Caco-2 (cell line): ENCODE results near the gene RPL26. TPM values are rescaled to one million over a fixed set of nuclear protein-coding genes. Genes with fewer than 3 reads are reported as not detected.
"Not testable (repeated sequence)": the region's sequence is repeated elsewhere in the genome, so short reads cannot be mapped to it uniquely, and the experiment has no call there.

Experiments
- BruUV-seq: library from RNA; stranded (reverse); fragments of 400-500 nt; replicated peaks from 2 replicates; lab custom pipeline; 2021; lab: Mats Ljungman, UMichigan
- CTCF ChIA-PET: fragments of 300-600 bp; sonication (Branson Sonifier 250); formaldehyde crosslinking; loops from one replicate; lab custom pipeline; 2022; ENCODE audit warnings: antibody characterized with exemption; lab: Charles Lee
- POLR2A ChIA-PET: fragments of 300-600 bp; sonication (Branson Sonifier 250); formaldehyde crosslinking; loops from one replicate; lab custom pipeline; 2022; ENCODE audit warnings: antibody characterized with exemption; lab: Charles Lee
- DNase-seq, 2 experiments: peaks; one replicate each; pipeline versions ENCODE4 v3.0.0 to v3.0.0-alpha.2; 2020 to 2022
- H3K27me3 ChIP-seq: replicated peaks from 2 replicates; pipeline ENCODE4 v1.6.0; 2011; ENCODE audit warnings: low read length; ENCODE audit not compliant: control insufficient read depth, insufficient read depth
- H3K36me3 ChIP-seq: 2 replicates; pipeline ENCODE4 v1.5.1; 2011; ENCODE audit warnings: low read length; ENCODE audit not compliant: control insufficient read depth, insufficient read depth
- H3K4me1 ChIP-seq: fragments of 250-450 bp; sonication (Bioruptor Pico); 2 replicates; pipeline ENCODE4 v1.5.1; 2020; ENCODE audit warnings: mild to moderate bottlenecking
- H3K4me3 ChIP-seq: 2 replicates; pipeline ENCODE4 v1.5.1; 2011; ENCODE audit warnings: low read depth, mild to moderate bottlenecking, control low read depth, low read length
- H3K9me3 ChIP-seq: fragments of 250-450 bp; sonication (Bioruptor Pico); 2 replicates; pipeline ENCODE4 v1.5.1; 2020; ENCODE audit warnings: mild to moderate bottlenecking, moderate library complexity
- H3K27ac Mint-ChIP-seq: one replicate; pipeline ENCODE4 v1.8.0; 2022; ENCODE audit warnings: mixed read lengths; ENCODE audit not compliant: unreplicated experiment
- H3K27me3 Mint-ChIP-seq: one replicate; pipeline ENCODE4 v1.8.0; 2022; ENCODE audit warnings: mixed read lengths; ENCODE audit not compliant: insufficient read depth, unreplicated experiment
- H3K36me3 Mint-ChIP-seq: one replicate; pipeline ENCODE4 v1.8.0; 2022; ENCODE audit warnings: mild to moderate bottlenecking, mixed read lengths; ENCODE audit not compliant: insufficient read depth, unreplicated experiment
- H3K4me1 Mint-ChIP-seq: one replicate; pipeline ENCODE4 v1.8.0; 2022; ENCODE audit warnings: low read depth, mixed read lengths; ENCODE audit not compliant: unreplicated experiment
- H3K4me3 Mint-ChIP-seq: one replicate; pipeline ENCODE4 v1.8.0; 2022; ENCODE audit warnings: mild to moderate bottlenecking, moderate library complexity, mixed read lengths; ENCODE audit not compliant: unreplicated experiment
- H3K9me3 Mint-ChIP-seq: one replicate; pipeline ENCODE4 v1.8.0; 2022; ENCODE audit warnings: mixed read lengths; ENCODE audit not compliant: unreplicated experiment
- CTCF ChIP-seq, 2 experiments: fragments of 200-600 bp in 1 of 2; IDR thresholded peaks; 1 replicate in 1 of 2; 2 replicates in 1 of 2; pipeline versions ENCODE4 v1.5.1 to v1.8.0; 2011 to 2022; ENCODE audit warnings: antibody characterized with exemption in 1 of 2, control low read depth in 1 of 2, inconsistent platforms in 1 of 2, low read depth in 1 of 2, low read length in 1 of 2, mild to moderate bottlenecking in 1 of 2, moderate library complexity in 1 of 2; ENCODE audit not compliant: insufficient read depth in 1 of 2, severe bottlenecking in 1 of 2, unreplicated experiment in 1 of 2
- intact Hi-C: fragments of 100-400 bp; cut with micrococcal nuclease; formaldehyde crosslinking; loops from one replicate; pipeline ENCODE4 v1.10.0; 2022; ENCODE audit not compliant: unreplicated experiment
- total RNA-seq: library from RNA; stranded (reverse); gene quantifications from 2 replicates; pipeline ENCODE4 v1.2.3, GENCODE V29; 2022

The RPL26 gene
- total RNA-seq, 1 experiment from 2014 or later, result 999 TPM

- Mint-ChIP-seq H3K4me3 (no peak overlapping the region), H3K9me3 (no peaks in the 10 kb centered on the region), H3K27ac (no peak overlapping the region), H3K36me3 (peaks cover 78% of the 10 kb centered on the region), H3K4me1 (no peaks in the 10 kb centered on the region), H3K27me3 (no peaks in the 10 kb centered on the region)
- no peaks in the 10 kb centered on the region; the same call in 1 of the 2 replicates for H3K36me3 ChIP-seq
- ChIA-PET POLR2A (no interaction called here), CTCF (no interaction called here)
- H3K4me3 ChIP-seq, result no peak overlapping the region
- intact Hi-C loops, result no loop called here
- no peak for TF ChIP-seq CTCF (IDR thresholded peaks at IDR 0.05; ENCODE audit: insufficient read depth in 1 of 2, low read depth in 1 of 2, low read length in 1 of 2, severe bottlenecking in 1 of 2, unreplicated experiment in 1 of 2)
- H3K27me3 ChIP-seq, result no peaks in the 10 kb centered on the region
- BruUV-seq, result no TSS peak
- H3K9me3 ChIP-seq, result no peaks in the 10 kb centered on the region
- DNase-seq, result no peak
- H3K4me1 ChIP-seq, result peaks cover 8% of the 10 kb centered on the region
Observed at GRCh38 chr17:8380049-8380448, 2.9 kb downstream of the RPL26 start.

DNA sequence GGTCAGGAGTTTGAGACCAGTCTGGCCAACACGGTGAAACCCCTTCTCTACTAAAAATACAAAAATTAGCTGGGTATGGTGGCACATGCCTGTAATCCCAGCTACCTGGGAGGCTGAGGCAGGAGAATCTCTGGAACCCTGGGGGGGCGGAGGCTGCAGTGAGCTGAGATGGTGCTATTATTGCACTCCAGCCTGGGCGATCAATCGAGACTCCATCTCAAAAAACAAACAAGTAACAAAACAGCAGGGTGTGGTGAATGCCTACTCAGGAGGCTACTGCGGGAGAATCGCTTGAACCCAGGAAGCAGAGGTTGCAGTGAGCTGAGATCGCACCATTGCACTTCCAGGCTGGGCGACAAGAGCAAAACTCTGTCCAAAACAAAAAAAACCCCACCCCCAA lies 4.9 kb downstream of the RPL26 start:
- H3K27me3 Mint-ChIP-seq, POLR2A ChIA-PET, H3K4me1 Mint-ChIP-seq, DNase-seq, H3K4me1 ChIP-seq, H3K27me3 ChIP-seq, intact Hi-C loops, BruUV-seq, H3K36me3 ChIP-seq, H3K4me3 Mint-ChIP-seq, CTCF ChIA-PET, H3K4me3 ChIP-seq, H3K9me3 ChIP-seq, H3K27ac Mint-ChIP-seq, H3K9me3 Mint-ChIP-seq: not testable (repeated sequence)
- peaks cover 75% of the 10 kb centered on the region for H3K36me3 Mint-ChIP-seq

- H3K4me3 ChIP-seq, result no peak overlapping the region
- TF ChIP-seq CTCF (IDR thresholded peaks at IDR 0.05; ENCODE audit: insufficient read depth in 1 of 2, low read depth in 1 of 2, low read length in 1 of 2, severe bottlenecking in 1 of 2, unreplicated experiment in 1 of 2), result no peak
- Mint-ChIP-seq H3K9me3 (no peaks in the 10 kb centered on the region), H3K27ac (no peak overlapping the region), H3K27me3 (no peaks in the 10 kb centered on the region), H3K4me1 (no peaks in the 10 kb centered on the region), H3K4me3 (no peak overlapping the region), H3K36me3 (peaks cover 68% of the 10 kb centered on the region)
- POLR2A ChIA-PET, result no interaction called here
- no TSS peak for BruUV-seq
- no peaks in the 10 kb centered on the region for H3K9me3 ChIP-seq
- CTCF ChIA-PET, result no interaction called here
- intact Hi-C loops, result no loop called here
- no peak for DNase-seq
- no peaks in the 10 kb centered on the region; the same call in 1 of the 2 replicates for H3K36me3 ChIP-seq
- no peaks in the 10 kb centered on the region for H3K4me1 ChIP-seq
- no peaks in the 10 kb centered on the region for H3K27me3 ChIP-seq
Observed at GRCh38 chr17:8377422-8377821, 5.6 kb downstream of the RPL26 start.
